HG02938 (cell line): ENCODE measurements around the gene LRMDA.

Experiments
- ATAC-seq: cut with Tn5 transposase; IDR thresholded peaks from one replicate; pipeline ENCODE4 v1.9.1; 2021; ENCODE audit warnings: mild to moderate bottlenecking, moderate library complexity; ENCODE audit not compliant: unreplicated experiment

Gene LRMDA

DNA sequence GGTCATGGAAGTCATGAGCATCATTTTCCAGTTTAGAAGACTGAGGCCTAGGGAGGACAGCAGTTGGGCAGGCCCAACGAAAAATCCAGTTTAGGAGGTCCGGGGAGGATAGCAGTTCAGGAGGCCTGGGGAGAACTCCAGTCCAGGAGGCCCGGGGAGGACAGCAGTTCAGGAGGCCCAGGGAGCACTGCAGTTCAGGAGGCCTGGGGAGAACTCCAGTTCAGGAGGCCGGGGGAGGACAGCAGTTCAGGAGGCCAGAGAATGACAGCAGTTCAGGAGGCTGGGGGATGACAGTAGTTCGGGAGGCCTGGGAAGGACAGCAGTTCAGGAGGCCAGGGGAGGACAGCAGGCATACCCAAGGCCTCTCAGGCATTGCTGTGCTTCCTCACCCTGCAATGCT, 453.4 kb downstream of the LRMDA start:
- ATAC-seq, result no peak

DNA sequence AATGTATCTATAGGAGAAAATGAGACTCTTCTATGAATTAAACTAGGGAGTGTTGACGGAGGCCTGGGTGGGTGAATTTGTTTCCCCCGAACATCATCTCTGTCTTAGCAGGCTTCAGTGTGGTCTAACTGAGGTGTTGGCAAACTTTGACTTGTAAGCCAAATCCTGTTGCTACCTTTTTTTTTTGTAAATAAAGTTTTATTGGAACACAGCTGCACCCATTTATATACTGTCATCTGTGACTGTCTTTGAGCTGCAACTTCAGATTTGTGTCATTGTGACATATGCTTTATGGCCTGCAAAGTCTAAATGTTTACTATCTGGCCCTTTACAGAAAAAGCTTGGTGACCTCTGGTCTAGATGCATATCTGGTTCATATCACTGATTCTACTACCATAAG, 455.9 kb downstream of the LRMDA start:
- no peak for ATAC-seq

GRCh38 chr10:75887992-75888680, 456.7 kb downstream of the LRMDA start:
- ATAC-seq, result no peak

- ATAC-seq, result no peak
Measured at GRCh38 chr10:75889051-75889450, 457.6 kb downstream of the LRMDA start.

DNA sequence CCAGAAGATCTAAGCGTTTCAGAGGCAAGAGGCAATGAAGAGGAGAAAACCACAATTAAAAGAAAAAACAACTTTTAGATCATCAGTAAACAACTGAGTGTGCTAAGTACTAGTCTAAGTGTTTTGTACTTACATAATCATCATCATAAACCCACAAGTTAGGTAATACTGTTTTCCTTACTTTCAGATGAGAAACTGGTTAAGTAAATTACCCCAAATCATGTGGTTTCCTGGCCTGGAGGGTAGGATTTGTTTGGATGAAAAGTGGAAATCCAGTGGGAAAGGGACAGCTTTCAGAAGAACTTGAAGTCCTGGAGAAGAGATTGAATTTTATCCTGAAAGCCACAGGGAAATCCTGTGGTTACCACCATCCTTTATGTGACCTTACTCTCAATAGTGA, 463.3 kb downstream of the LRMDA start:
- ATAC-seq, result no peak

GRCh38 chr10:75895259-75895658, 463.8 kb downstream of the LRMDA start:
- no peak for ATAC-seq

- no peak for ATAC-seq
Measured at GRCh38 chr10:75899816-75900390, 468.5 kb downstream of the LRMDA start.

GRCh38 chr10:75902816-75903215, 471.4 kb downstream of the LRMDA start:
- ATAC-seq, result no peak

DNA sequence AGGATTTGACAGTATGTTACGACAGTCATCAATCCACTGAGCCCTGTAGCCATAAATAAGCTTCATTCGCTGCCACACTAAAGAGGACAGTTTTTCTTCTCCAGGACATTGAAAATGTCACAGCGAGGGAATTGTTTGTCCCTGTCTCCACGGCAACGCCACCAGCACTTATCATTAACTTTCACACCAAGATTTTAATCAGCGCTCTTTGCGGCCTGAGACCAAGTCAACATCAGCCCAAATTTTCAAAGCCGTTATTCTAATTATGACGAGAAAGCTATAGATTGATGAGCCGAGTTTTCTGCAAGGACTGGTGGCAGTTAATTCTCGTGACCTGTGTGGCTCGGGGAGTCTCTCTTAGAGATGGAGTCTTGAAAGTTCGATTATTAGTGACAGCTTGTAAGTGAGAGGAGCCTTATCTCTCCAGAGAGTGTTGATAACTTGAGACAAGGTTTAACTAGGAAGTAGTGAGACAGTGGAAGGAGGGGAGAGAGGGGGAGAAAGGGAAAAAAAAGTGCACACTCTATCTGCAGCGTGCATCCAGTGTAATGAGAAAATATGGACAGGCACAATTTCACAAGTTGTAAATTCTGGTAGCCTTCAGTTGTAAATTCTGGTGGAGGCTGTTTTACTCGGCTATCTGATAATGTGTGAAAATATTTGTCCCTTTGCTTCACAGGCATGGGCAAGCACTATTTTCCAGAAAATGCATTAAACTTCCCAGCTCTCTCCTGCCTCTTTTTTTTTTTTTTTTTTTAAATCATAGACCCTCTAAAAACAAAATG, 473.3 kb downstream of the LRMDA start:
- ATAC-seq, result no peak

GRCh38 chr10:75905490-75905889, 474.1 kb downstream of the LRMDA start:
- ATAC-seq, result no peak

- ATAC-seq, result no peak
Measured at GRCh38 chr10:75910032-75910431, 478.6 kb downstream of the LRMDA start.

DNA sequence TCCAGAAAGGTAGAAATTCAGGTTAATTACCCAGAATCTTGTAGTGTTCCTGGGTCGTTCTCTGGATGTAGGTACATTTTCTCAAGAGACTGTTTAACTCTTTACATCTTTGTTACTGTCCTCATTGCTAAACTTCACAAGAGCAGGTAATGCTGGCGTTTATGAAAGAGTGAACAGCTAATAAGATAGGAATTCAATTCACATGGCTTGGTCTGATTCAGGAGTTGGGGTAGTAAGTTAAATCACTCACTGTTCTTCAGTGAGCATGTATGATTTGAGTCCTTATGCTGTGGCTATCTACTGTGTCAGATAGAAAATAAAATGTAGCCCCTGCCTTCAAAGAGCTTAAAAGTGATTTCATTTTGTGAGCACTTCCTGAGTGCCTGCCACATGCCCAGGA, 480.0 kb downstream of the LRMDA start:
- no peak for ATAC-seq

DNA sequence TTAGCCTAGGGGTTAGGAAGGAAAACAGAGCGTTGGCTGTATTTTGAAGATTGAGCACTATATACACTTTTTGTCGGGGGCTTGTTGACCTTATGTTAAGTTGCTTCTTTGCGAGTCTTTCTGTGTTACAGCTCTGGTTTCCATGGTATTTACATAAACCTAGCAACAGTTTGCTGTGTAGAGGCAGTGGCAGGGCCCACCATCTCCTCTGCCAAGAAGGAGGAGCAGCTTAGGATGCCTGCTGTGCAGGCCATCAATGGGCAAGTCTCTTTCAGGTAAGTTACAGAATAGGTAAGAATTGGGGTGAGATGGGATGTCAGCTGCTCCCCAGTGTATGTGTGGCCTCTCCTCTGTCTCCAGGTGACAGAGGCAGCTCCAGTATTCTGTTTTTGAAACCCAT, 485.5 kb downstream of the LRMDA start:
- no peak for ATAC-seq

- ATAC-seq, result no peak
Measured at GRCh38 chr10:75919913-75920312, 488.5 kb downstream of the LRMDA start.

DNA sequence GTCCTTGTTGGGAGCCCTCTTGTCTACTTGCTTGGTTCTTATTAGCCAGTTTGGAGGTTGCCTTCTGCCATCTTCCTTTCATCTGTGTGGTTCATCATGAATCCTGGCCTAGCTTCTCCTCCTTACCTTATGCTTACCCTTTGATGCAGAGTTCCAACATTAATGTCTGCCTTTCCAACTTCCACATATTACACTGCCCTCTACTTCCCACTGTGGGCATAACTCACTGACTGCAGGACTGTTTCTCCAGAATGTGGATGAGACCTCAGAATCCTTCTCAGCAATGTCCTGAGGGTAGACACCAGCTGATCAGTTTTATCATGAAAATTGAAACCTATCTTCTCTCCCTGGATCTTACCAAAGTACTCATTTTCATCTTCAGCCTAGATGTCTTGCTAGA, 491.0 kb downstream of the LRMDA start:
- ATAC-seq, result no peak

DNA sequence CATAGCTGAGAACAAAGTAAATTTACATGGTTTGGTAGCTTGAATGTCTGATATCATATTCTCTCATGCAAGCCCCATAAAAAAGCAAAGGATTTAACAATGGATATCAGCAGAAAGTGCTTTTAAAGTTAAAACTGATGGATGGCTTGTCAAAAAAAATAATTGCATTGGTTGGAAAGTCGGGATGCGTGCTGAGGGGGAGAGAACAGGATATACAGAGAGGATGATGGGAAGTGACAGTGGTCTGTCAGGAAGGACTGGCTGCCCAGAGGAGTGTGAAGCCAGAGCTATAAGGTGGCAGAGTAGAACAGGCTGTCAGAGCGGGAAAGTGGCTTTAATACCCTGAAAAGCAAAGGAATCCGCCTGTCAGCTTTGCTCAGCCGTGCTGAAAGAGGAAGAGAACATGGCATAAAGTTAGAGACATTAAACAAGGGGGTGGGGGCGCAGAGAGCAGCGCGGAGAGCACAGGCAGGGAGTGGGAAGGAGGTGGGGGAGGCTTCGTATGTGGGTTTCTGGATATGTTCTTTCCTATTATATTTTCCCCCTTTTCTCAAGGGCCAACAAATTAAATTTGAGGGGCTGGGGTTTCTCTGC, 493.0 kb downstream of the LRMDA start:
- no peak for ATAC-seq

- ATAC-seq, result no peak
Measured at GRCh38 chr10:75925999-75926398, 494.6 kb downstream of the LRMDA start.

- ATAC-seq, result no peak
Measured at GRCh38 chr10:75926763-75927162, 495.3 kb downstream of the LRMDA start.

GRCh38 chr10:75928231-75928630, 496.8 kb downstream of the LRMDA start:
- ATAC-seq, result no peak

DNA sequence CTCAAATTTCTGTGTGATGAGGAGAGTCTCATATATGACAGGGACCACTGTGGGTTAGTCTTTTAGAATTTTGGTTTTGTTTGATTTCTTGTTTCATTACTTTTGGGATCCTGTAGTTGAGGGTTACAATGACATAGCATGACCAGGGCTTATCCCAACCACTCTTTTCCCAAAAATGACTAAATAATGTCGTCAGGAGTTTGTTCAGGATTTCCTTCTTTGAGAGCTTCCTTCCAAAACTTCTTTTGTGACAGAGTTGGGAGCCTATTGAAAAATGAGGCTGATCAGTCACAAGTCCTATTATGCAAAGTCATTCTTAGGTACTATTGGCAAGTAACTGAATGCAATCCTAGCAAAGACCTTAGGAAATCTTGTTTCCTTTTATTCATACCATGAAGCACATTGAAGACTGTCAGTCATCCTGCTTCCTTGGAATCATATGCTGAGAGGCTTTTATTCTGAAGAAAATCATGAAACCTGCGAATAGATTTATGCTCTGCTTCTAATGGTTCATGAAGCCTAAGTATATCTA, 498.3 kb downstream of the LRMDA start:
- ATAC-seq, result no peak

DNA sequence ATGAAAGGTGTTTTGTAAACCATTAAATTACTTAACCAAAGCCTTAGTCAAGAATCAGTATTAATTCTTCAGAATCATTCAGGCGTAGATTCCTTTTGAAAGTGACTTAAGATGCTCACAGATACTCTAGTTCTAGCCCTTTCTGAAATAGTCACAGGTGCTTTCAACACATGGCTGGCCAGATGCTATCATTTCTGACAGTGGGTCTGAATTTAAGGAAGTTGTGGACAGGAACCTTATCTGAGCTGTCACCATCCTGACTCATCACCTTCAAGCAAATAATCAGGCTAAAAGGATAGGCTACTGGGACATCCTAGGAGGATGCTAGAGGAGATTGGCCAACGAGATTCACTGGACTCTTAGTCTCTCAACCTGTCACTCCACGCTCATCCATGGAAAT, 501.5 kb downstream of the LRMDA start:
- ATAC-seq, result peak; percentile 81

- no peak for ATAC-seq
Measured at GRCh38 chr10:75935240-75935639, 503.8 kb downstream of the LRMDA start.
